Neural progenitor cell (in vitro differentiated cells): ENCODE data around the gene JAG1. TPM values are rescaled to one million over a fixed set of nuclear protein-coding genes. Genes with fewer than 3 reads are reported as not detected.

Experiments
- DNase-seq: peaks from one replicate; pipeline ENCODE4 v3.0.0-alpha.2; 2016; ENCODE audit warnings: low spot score
- H2AFZ ChIP-seq: fragments of 200-600 bp; sonication (generic); replicated peaks from 2 replicates; pipeline ENCODE4 v1.6.1; 2016; ENCODE audit warnings: antibody characterized with exemption
- H3F3A ChIP-seq: fragments of 200-600 bp; sonication (generic); 2 replicates; pipeline ENCODE4 v1.6.1; 2016; ENCODE audit warnings: antibody characterized with exemption, low read depth
- H3K27ac ChIP-seq: fragments of 200-600 bp; sonication (generic); 2 replicates; pipeline ENCODE4 v1.5.1; 2016; ENCODE audit warnings: mild to moderate bottlenecking
- H3K27me3 ChIP-seq: fragments of 200-600 bp; sonication (generic); 2 replicates; pipeline ENCODE4 v1.6.1; 2016; ENCODE audit warnings: mild to moderate bottlenecking, moderate library complexity
- H3K36me3 ChIP-seq: fragments of 200-600 bp; sonication (generic); 2 replicates; pipeline ENCODE4 v1.5.1; 2016
- H3K4me1 ChIP-seq: fragments of 200-600 bp; sonication (generic); 2 replicates; pipeline ENCODE4 v1.6.1; 2016; ENCODE audit warnings: mixed run types
- H3K4me2 ChIP-seq: fragments of 200-600 bp; sonication (generic); 2 replicates; pipeline ENCODE4 v1.6.1; 2016
- H3K4me3 ChIP-seq: fragments of 200-600 bp; sonication (generic); 2 replicates; pipeline ENCODE4 v1.5.1; 2016
- H3K79me2 ChIP-seq: fragments of 200-600 bp; sonication (generic); 2 replicates; pipeline ENCODE4 v1.6.1; 2016; ENCODE audit warnings: low read depth
- H3K9ac ChIP-seq: fragments of 200-600 bp; sonication (generic); 2 replicates; pipeline ENCODE4 v1.6.1; 2016
- H3K9me3 ChIP-seq: fragments of 200-600 bp; sonication (generic); 2 replicates; pipeline ENCODE4 v1.5.1; 2016; ENCODE audit warnings: low read depth
- H4K20me1 ChIP-seq: fragments of 200-600 bp; sonication (generic); 2 replicates; pipeline ENCODE4 v1.6.1; 2016; ENCODE audit warnings: low read depth
- H3K27ac Mint-ChIP-seq: 3 replicates; pipeline ENCODE4 v1.8.0; 2021; ENCODE audit warnings: mixed read lengths
- H3K27me3 Mint-ChIP-seq: 2 replicates; pipeline ENCODE4 v1.8.0; 2022; ENCODE audit warnings: low read depth, mild to moderate bottlenecking, inconsistent platforms, moderate library complexity, mixed read lengths; ENCODE audit not compliant: insufficient read depth
- H3K36me3 Mint-ChIP-seq: 3 replicates; pipeline ENCODE4 v1.8.0; 2021; ENCODE audit warnings: mixed read lengths
- H3K4me1 Mint-ChIP-seq: 3 replicates; pipeline ENCODE4 v1.8.0; 2021; ENCODE audit warnings: mixed read lengths
- H3K4me3 Mint-ChIP-seq: 3 replicates; pipeline ENCODE4 v1.8.0; 2021; ENCODE audit warnings: mild to moderate bottlenecking, moderate library complexity, mixed read lengths
- H3K9me3 Mint-ChIP-seq: 3 replicates; pipeline ENCODE4 v1.8.0; 2020; ENCODE audit warnings: mixed read lengths
- EZH2 ChIP-seq: fragments of 200-600 bp; sonication (generic); IDR thresholded peaks from 2 replicates; pipeline ENCODE4 v1.6.1; 2017; ENCODE audit warnings: antibody characterized with exemption, mild to moderate bottlenecking, moderate library complexity
- EZH2phosphoT487 ChIP-seq: fragments of 200-600 bp; sonication (generic); IDR thresholded peaks from 2 replicates; pipeline ENCODE4 v1.6.1; 2017; ENCODE audit warnings: antibody characterized with exemption
- total RNA-seq: library from RNA; depleted of rRNA; stranded (reverse); fragments of >200 nt; gene quantifications from 2 replicates; pipeline ENCODE4 v1.2.3, GENCODE V29; 2015; ENCODE audit warnings: low replicate concordance
- TF ChIP-seq, protein P1 (sequence below): fragments of 200-600 bp; sonication (generic); IDR thresholded peaks from 2 replicates; pipeline ENCODE4 v1.5.1; 2017; ENCODE audit warnings: antibody characterized with exemption, mild to moderate bottlenecking

The JAG1 gene
- total RNA-seq, 1 donor from 2014 or later, result 129 TPM

DNA sequence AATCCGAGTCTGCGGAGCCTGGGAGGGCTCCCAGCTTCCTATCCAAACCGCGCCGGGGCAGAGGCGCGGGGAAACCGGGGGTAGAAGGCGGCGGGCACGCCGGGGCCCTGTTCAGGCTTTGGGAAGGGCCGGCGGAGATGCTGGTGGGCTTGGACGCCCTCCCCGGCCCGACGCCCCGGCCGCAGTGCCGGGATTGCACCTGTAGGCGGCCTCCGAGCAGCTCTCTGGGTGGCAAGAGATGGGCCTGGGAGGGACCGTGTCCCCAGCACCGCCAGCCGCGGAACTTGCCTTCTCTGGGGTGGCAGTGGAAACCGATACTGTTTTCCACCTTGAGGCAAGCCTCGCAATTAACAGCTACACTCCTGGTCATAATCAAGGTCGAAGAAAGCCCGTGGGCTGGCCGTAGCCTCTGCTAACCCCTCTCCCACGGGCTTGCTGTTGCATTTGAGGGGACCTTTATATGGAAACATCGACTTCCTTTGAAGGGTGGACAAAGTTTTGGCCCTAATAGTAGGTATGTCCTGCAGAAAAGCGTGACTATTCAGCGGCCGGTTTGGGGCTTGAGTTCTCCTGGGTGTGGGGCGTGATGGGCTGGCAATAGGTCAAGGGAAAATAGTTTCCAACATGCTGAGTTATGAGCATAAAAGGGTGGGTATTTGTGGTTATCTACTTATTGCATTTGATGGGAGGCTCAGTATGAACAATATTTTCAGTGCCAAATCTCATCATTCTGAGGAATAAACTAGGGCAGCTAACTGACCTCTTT, 1.1 kb upstream of the JAG1 start:
- Histone ChIP-seq H2AFZ (peak overlapping the region; percentile 72), H3K4me2 (peak overlapping the region; percentile 93), H3K27me3 (no peaks in the 10 kb centered on the region), H4K20me1 (peaks cover 34% of the 10 kb centered on the region), H3K4me3 (peak overlapping the region; percentile 87), H3K79me2 (peaks cover 39% of the 10 kb centered on the region), H3K9me3 (no peaks in the 10 kb centered on the region), H3F3A (peaks cover 44% of the 10 kb centered on the region), H3K4me1 (peaks cover 15% of the 10 kb centered on the region), H3K27ac (peak overlapping the region; percentile 87), H3K9ac (peak overlapping the region; percentile 40), H3K36me3 (no peaks in the 10 kb centered on the region)
- H3K9me3 Mint-ChIP-seq, result no peaks in the 10 kb centered on the region
- H3K4me1 Mint-ChIP-seq, result peaks cover 25% of the 10 kb centered on the region
- peaks cover 3% of the 10 kb centered on the region for H3K27me3 Mint-ChIP-seq
- TF ChIP-seq EZH2 (no peak), EZH2phosphoT487 (no peak)
- TF ChIP-seq, protein P1, sequence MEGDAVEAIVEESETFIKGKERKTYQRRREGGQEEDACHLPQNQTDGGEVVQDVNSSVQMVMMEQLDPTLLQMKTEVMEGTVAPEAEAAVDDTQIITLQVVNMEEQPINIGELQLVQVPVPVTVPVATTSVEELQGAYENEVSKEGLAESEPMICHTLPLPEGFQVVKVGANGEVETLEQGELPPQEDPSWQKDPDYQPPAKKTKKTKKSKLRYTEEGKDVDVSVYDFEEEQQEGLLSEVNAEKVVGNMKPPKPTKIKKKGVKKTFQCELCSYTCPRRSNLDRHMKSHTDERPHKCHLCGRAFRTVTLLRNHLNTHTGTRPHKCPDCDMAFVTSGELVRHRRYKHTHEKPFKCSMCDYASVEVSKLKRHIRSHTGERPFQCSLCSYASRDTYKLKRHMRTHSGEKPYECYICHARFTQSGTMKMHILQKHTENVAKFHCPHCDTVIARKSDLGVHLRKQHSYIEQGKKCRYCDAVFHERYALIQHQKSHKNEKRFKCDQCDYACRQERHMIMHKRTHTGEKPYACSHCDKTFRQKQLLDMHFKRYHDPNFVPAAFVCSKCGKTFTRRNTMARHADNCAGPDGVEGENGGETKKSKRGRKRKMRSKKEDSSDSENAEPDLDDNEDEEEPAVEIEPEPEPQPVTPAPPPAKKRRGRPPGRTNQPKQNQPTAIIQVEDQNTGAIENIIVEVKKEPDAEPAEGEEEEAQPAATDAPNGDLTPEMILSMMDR, result peak; percentile 76
- H3K27ac Mint-ChIP-seq, result peak overlapping the region; percentile 58
- peak; percentile 93 for DNase-seq
- H3K36me3 Mint-ChIP-seq, result peaks cover 17% of the 10 kb centered on the region
- peak overlapping the region; percentile 85 for H3K4me3 Mint-ChIP-seq

- Histone ChIP-seq H3K79me2 (peaks cover 55% of the 10 kb centered on the region), H3K4me3 (peak overlapping the region; percentile 87), H3K9me3 (no peaks in the 10 kb centered on the region), H3K27me3 (no peaks in the 10 kb centered on the region), H3K9ac (peak overlapping the region; percentile 57), H4K20me1 (peaks cover 50% of the 10 kb centered on the region), H3K36me3 (peaks cover 3% of the 10 kb centered on the region), H3K4me2 (peak overlapping the region; percentile 93), H3K27ac (peak overlapping the region; percentile 76), H2AFZ (peak overlapping the region; percentile 72), H3F3A (peaks cover 54% of the 10 kb centered on the region), H3K4me1 (peaks cover 28% of the 10 kb centered on the region)
- peak overlapping the region; percentile 96 for H3K27ac Mint-ChIP-seq
- peaks cover 3% of the 10 kb centered on the region for H3K27me3 Mint-ChIP-seq
- H3K9me3 Mint-ChIP-seq, result no peaks in the 10 kb centered on the region
- peak; percentile 87 for DNase-seq
- H3K36me3 Mint-ChIP-seq, result peaks cover 13% of the 10 kb centered on the region
- peaks cover 40% of the 10 kb centered on the region for H3K4me1 Mint-ChIP-seq
- peak overlapping the region; percentile 99 for H3K4me3 Mint-ChIP-seq
- TF ChIP-seq, protein P1, result no peak
- TF ChIP-seq EZH2phosphoT487, result peak; percentile 6
- TF ChIP-seq EZH2, result no peak
Measured at GRCh38 chr20:10673176-10673841, 490 bp downstream of the JAG1 start.

GRCh38 chr20:10672624-10673127, 1.1 kb downstream of the JAG1 start:
- Mint-ChIP-seq H3K36me3 (peaks cover 13% of the 10 kb centered on the region), H3K4me3 (peak overlapping the region; percentile 88), H3K4me1 (peaks cover 46% of the 10 kb centered on the region), H3K27ac (peak overlapping the region; percentile 82), H3K9me3 (no peaks in the 10 kb centered on the region), H3K27me3 (peaks cover 3% of the 10 kb centered on the region)
- H3K79me2 ChIP-seq, result peaks cover 59% of the 10 kb centered on the region
- H3K27ac ChIP-seq, result peak overlapping the region; percentile 76
- peaks cover 56% of the 10 kb centered on the region for H4K20me1 ChIP-seq
- DNase-seq, result peak; percentile 58
- H3K4me1 ChIP-seq, result peaks cover 34% of the 10 kb centered on the region
- TF ChIP-seq, protein P1, result no peak
- TF ChIP-seq EZH2phosphoT487 (no peak), EZH2 (no peak)
- peak overlapping the region; percentile 87 for H3K4me3 ChIP-seq
- no peaks in the 10 kb centered on the region for H3K27me3 ChIP-seq
- H3K9me3 ChIP-seq, result no peaks in the 10 kb centered on the region
- H3K36me3 ChIP-seq, result peaks cover 4% of the 10 kb centered on the region
- H3K9ac ChIP-seq, result peak overlapping the region; percentile 57
- peaks cover 60% of the 10 kb centered on the region for H3F3A ChIP-seq
- H2AFZ ChIP-seq, result no peak overlapping the region
- H3K4me2 ChIP-seq, result peak overlapping the region; percentile 93
